ENCODE data around the gene TMEM187. TPM values are rescaled to one million over a fixed set of nuclear protein-coding genes. Genes with fewer than 3 reads are reported as not detected.

The TMEM187 gene
- total and polyA plus RNA-seq, 3 donors from 2014 or later, result 6.1 to 15.7 (median 13.1) TPM

DNA sequence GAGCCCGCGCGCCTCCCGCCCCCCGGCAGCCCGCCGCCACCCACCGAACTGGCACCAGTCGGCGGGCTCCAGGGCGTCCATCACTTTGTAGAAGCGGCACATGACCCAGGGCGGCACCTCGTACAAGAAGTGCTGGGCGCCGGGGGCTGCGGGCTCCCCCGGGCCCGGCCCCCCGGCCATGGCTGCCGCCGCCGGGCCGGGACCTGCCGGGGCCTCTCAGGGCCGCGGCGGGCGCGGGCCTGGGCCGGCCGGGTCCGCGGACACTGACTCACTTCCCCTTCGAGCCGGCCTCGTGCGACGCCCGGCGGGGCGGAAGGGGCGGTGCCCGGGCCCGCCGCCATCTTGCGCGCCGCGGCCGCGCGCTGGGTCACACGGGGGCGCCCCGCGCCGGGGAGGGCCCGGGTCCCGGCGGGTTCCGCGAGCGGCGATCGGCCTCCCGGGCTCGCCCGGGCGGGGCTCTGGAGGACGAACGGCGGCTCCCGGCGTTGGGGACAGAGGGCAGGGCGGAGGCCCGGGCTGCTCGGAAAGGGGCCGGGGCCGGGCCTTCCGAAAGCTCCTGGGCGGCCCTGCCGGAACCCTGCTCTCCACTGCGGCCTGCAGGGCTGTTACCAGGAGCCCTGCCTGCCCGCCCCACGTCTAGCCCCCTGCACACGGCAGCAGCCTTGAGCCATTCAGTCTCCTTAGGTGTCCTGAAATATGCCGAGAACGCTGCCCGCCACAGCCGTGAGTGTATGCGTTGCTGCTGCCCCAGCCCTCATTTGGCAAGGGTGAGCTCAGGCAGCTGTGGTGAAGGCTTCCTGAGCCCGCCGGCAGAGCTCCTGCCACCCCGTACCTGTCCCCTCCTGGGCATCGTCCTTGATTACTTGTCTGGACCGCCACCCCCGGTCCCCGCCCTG, 47.3 kb downstream of the TMEM187 start, which contains the start of gene IRAK1:
Gene IRAK1 (minus strand): TSS at position 270 of the 896 bp plus-strand sequence. CDS start 90 bp downstream, at position 180.
- 1 to 2% methylated on average over 7 to 18 of the region's 99 CpGs for WGBS, 2 donors
- H3K36me3 ChIP-seq (ENCODE audit: low read depth, missing control alignments), result no peaks in the 10 kb centered on the region
- no peak for TF ChIP-seq POLR2A (IDR thresholded peaks at IDR 0.05)
- TF ChIP-seq, protein P1, sequence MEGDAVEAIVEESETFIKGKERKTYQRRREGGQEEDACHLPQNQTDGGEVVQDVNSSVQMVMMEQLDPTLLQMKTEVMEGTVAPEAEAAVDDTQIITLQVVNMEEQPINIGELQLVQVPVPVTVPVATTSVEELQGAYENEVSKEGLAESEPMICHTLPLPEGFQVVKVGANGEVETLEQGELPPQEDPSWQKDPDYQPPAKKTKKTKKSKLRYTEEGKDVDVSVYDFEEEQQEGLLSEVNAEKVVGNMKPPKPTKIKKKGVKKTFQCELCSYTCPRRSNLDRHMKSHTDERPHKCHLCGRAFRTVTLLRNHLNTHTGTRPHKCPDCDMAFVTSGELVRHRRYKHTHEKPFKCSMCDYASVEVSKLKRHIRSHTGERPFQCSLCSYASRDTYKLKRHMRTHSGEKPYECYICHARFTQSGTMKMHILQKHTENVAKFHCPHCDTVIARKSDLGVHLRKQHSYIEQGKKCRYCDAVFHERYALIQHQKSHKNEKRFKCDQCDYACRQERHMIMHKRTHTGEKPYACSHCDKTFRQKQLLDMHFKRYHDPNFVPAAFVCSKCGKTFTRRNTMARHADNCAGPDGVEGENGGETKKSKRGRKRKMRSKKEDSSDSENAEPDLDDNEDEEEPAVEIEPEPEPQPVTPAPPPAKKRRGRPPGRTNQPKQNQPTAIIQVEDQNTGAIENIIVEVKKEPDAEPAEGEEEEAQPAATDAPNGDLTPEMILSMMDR (IDR thresholded peaks at IDR 0.05), result no peak
- no peaks in the 10 kb centered on the region for H3K27me3 ChIP-seq
- peak within 1 kb of the TSS; percentile 83 to 84 for H3K27ac ChIP-seq
- no peaks in the 10 kb centered on the region for H3K9me3 ChIP-seq
- H3K4me3 ChIP-seq, result peak within 1 kb of the TSS; percentile 50 to 64
- intact Hi-C loops (cut with DNase I; ENCODE audit: low total_unique reads), result no loop called here
- H3K4me1 ChIP-seq, result peaks cover 6% of the 10 kb centered on the region
- no peak for DNase-seq

- Histone ChIP-seq H3K4me3 (no peak overlapping the region), H3K36me3 (ENCODE audit: low read depth, missing control alignments) (no peaks in the 10 kb centered on the region), H3K27me3 (no peaks in the 10 kb centered on the region), H3K9me3 (no peaks in the 10 kb centered on the region), H3K27ac (peak overlapping the region; percentile 83 to 84), H3K4me1 (peaks cover 6% of the 10 kb centered on the region)
- no peak for TF ChIP-seq POLR2A (IDR thresholded peaks at IDR 0.05)
- TF ChIP-seq, protein P1 (IDR thresholded peaks at IDR 0.05), result no peak
- 14 to 43% methylated on average over 4 to 8 of the region's 9 CpGs for WGBS, 2 donors
- intact Hi-C loops (cut with DNase I; ENCODE audit: low total_unique reads), result no loop called here
- no peak for DNase-seq
These were observed 48.1 kb downstream of the TMEM187 start for GRCh38 chrX:154020536-154021115.

GRCh38 chrX:154021131-154021611, 48.6 kb downstream of the TMEM187 start:
- Histone ChIP-seq H3K27ac (peak overlapping the region in 1 of 2 donors; percentile 84), H3K4me1 (peaks cover 6% of the 10 kb centered on the region), H3K27me3 (no peaks in the 10 kb centered on the region), H3K9me3 (no peaks in the 10 kb centered on the region), H3K4me3 (no peak overlapping the region), H3K36me3 (ENCODE audit: low read depth, missing control alignments) (no peaks in the 10 kb centered on the region)
- TF ChIP-seq, protein P1 (IDR thresholded peaks at IDR 0.05), result no peak
- TF ChIP-seq POLR2A (IDR thresholded peaks at IDR 0.05), result no peak
- intact Hi-C loops (cut with DNase I; ENCODE audit: low total_unique reads), result no loop called here
- 56 to 57% methylated on average over 1 to 9 of the region's 11 CpGs for WGBS, 2 donors
- DNase-seq, result no peak

DNA sequence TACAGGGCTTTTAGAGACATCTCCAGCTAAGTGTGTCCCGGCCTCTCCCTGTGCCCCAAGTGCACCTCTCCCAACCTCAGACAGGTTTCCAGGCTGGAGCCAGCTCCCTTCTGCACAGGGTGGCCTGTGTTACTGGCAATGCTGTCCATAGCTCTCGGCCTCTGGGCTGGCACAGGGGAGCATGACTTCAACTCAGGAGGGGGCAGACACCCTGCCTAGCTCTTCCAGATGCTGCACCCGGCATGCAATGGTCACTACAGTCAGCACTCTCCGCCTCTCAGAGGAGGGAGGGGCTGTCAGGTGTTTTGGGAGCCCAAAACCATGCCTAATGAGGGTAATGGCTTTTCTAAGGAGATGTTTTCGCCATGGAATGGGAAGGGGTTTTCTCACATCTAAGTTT, 49.6 kb downstream of the TMEM187 start:
- Histone ChIP-seq H3K9me3 (no peaks in the 10 kb centered on the region), H3K4me1 (peaks cover 6% of the 10 kb centered on the region), H3K27ac (no peak overlapping the region), H3K4me3 (no peak overlapping the region), H3K36me3 (ENCODE audit: low read depth, missing control alignments) (no peaks in the 10 kb centered on the region), H3K27me3 (no peaks in the 10 kb centered on the region)
- 83 to 84% methylated on average over 2 to 5 of the region's 5 CpGs for WGBS, 2 donors
- no peak for TF ChIP-seq POLR2A (IDR thresholded peaks at IDR 0.05)
- TF ChIP-seq, protein P1 (IDR thresholded peaks at IDR 0.05), result no peak
- DNase-seq, result no peak
- intact Hi-C loops (cut with DNase I; ENCODE audit: low total_unique reads), result no loop called here
